ENCODE measurements around the gene NTRK3.

NTRK3 gene

GRCh38 chr15:88256279-88257230 is at the start of gene NTRK3:
Gene NTRK3 (minus strand): TSS chr15:88256739. CDS start chr15:88256153, 586 bp downstream.
- no peak for DNase-seq (ENCODE audit: low spot score)

GRCh38 chr15:88303395-88303794 is 46.9 kb upstream of the NTRK3 start:
- no peak for DNase-seq (ENCODE audit: low spot score)

GRCh38 chr15:88302373-88302772 is 45.8 kb upstream of the NTRK3 start:
- no peak for DNase-seq (ENCODE audit: low spot score)

- no peak for DNase-seq (ENCODE audit: low spot score)
These were observed 44.8 kb upstream of the NTRK3 start for GRCh38 chr15:88301311-88301710.

GRCh38 chr15:88300861-88301260 is 44.3 kb upstream of the NTRK3 start:
- no peak for DNase-seq (ENCODE audit: low spot score)

- no peak for DNase-seq (ENCODE audit: low spot score)
These were observed 43.5 kb upstream of the NTRK3 start for GRCh38 chr15:88300089-88300488.

- no peak for DNase-seq (ENCODE audit: low spot score)
These were observed 43.0 kb upstream of the NTRK3 start for GRCh38 chr15:88299497-88299896.

- no peak for DNase-seq (ENCODE audit: low spot score)
These were observed 32.1 kb upstream of the NTRK3 start for GRCh38 chr15:88288661-88289060.

- DNase-seq (ENCODE audit: low spot score), result no peak
These were observed 31.7 kb upstream of the NTRK3 start for GRCh38 chr15:88288206-88288605.

- DNase-seq (ENCODE audit: low spot score), result no peak
These were observed 27.9 kb upstream of the NTRK3 start for GRCh38 chr15:88284318-88284998.

GRCh38 chr15:88282614-88283013 is 26.1 kb upstream of the NTRK3 start:
- DNase-seq (ENCODE audit: low spot score), result no peak

GRCh38 chr15:88276821-88277410 is 20.4 kb upstream of the NTRK3 start:
- DNase-seq (ENCODE audit: low spot score), result no peak

- DNase-seq (ENCODE audit: low spot score), result no peak
These were observed 19.3 kb upstream of the NTRK3 start for GRCh38 chr15:88275804-88276203.

- peak; percentile 31 for DNase-seq (ENCODE audit: low spot score)
These were observed 18.3 kb upstream of the NTRK3 start for GRCh38 chr15:88274553-88275460.

GRCh38 chr15:88272421-88272820 is 15.9 kb upstream of the NTRK3 start:
- DNase-seq (ENCODE audit: low spot score), result no peak

GRCh38 chr15:88269356-88270062 is 13.0 kb upstream of the NTRK3 start:
- no peak for DNase-seq (ENCODE audit: low spot score)

GRCh38 chr15:88267720-88268119 is 11.2 kb upstream of the NTRK3 start:
- no peak for DNase-seq (ENCODE audit: low spot score)

- DNase-seq (ENCODE audit: low spot score), result no peak
These were observed 9.6 kb upstream of the NTRK3 start for GRCh38 chr15:88266170-88266569.

GRCh38 chr15:88264622-88265021 is 8.1 kb upstream of the NTRK3 start:
- DNase-seq (ENCODE audit: low spot score), result no peak

GRCh38 chr15:88262064-88262463 is 5.5 kb upstream of the NTRK3 start:
- DNase-seq (ENCODE audit: low spot score), result no peak

- no peak for DNase-seq (ENCODE audit: low spot score)
These were observed 1.6 kb upstream of the NTRK3 start for GRCh38 chr15:88258093-88258641.

Measured in hematopoietic multipotent progenitor cell treated with erythropoietin and hydrocortisone succinate and interleukin-3 and kit ligand, for 15 days (in vitro differentiated cells).